Measurements from ENCODE around the gene ZNF740.
A peak's percentile ranks its signal among the peaks of the same experiment; 100 is the strongest.

ZNF740 gene

DNA sequence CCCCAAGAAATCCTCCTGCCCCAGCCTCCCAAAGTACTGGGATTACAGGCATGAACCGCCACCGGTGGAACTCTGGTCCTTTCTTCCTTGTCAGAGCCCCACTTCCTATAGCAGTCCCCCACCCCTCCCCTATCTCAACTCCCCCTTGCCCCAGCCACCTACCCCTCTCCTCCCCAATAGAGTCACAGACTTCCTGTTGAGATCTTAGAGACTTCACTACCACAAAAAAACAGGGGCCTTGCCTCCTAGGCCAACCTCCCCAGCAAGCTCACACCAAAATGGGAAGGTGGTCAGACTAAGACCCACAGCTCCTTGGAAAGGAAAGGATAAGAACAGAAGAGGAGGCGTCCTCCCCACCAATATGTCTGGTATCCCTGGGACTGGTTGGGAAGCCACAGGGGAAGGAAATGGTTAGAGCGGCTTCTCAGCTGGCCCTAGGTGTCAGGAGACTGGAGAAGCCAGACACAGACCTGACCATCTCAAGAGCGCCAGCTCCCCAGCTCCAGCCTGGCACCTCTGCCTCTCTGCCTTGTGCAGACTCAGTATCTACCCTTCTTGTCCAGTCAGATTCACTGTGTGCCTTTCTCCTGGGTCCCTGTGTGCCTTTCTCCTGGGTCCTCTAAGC is 18.1 kb downstream of the ZNF740 start:
- no peaks in the 10 kb centered on the region for H4K20me1 ChIP-seq (ENCODE audit: control insufficient read depth, insufficient read depth, low read depth, low read length)
- H3K4me2 ChIP-seq (ENCODE audit: low read length): peak overlapping the region; percentile 77
- peaks cover 26% of the 10 kb centered on the region for H3K36me3 ChIP-seq (ENCODE audit: control insufficient read depth, low read length)
- peak overlapping the region; percentile 48 for H3K4me3 ChIP-seq (ENCODE audit: low read length)
- H3F3A ChIP-seq (ENCODE audit: control insufficient read depth, insufficient read depth): peaks cover 22% of the 10 kb centered on the region
- H3K9me2 ChIP-seq (replicated peaks; ENCODE audit: control insufficient read depth, low read length): no peaks in the 10 kb centered on the region
- H3K79me2 ChIP-seq (ENCODE audit: control insufficient read depth, low read length): peaks cover 13% of the 10 kb centered on the region
- TF ChIP-seq, protein P1, sequence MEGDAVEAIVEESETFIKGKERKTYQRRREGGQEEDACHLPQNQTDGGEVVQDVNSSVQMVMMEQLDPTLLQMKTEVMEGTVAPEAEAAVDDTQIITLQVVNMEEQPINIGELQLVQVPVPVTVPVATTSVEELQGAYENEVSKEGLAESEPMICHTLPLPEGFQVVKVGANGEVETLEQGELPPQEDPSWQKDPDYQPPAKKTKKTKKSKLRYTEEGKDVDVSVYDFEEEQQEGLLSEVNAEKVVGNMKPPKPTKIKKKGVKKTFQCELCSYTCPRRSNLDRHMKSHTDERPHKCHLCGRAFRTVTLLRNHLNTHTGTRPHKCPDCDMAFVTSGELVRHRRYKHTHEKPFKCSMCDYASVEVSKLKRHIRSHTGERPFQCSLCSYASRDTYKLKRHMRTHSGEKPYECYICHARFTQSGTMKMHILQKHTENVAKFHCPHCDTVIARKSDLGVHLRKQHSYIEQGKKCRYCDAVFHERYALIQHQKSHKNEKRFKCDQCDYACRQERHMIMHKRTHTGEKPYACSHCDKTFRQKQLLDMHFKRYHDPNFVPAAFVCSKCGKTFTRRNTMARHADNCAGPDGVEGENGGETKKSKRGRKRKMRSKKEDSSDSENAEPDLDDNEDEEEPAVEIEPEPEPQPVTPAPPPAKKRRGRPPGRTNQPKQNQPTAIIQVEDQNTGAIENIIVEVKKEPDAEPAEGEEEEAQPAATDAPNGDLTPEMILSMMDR (IDR thresholded peaks at IDR 0.05; ENCODE audit: low read depth, low read length, poor library complexity, severe bottlenecking): no peak
- TF ChIP-seq EZH2phosphoT487 (IDR thresholded peaks at IDR 0.05; ENCODE audit: borderline replicate concordance, low read length): no peak
- H3K4me1 ChIP-seq (ENCODE audit: control insufficient read depth, low read length): peaks cover 68% of the 10 kb centered on the region
- no peaks in the 10 kb centered on the region for H3K9me3 ChIP-seq (ENCODE audit: control insufficient read depth, insufficient read depth, low read length)
- H3K27me3 ChIP-seq (ENCODE audit: control insufficient read depth, low read length): no peaks in the 10 kb centered on the region
- peak overlapping the region; percentile 94 for H3K27ac ChIP-seq (ENCODE audit: low read depth, low read length)

DNA sequence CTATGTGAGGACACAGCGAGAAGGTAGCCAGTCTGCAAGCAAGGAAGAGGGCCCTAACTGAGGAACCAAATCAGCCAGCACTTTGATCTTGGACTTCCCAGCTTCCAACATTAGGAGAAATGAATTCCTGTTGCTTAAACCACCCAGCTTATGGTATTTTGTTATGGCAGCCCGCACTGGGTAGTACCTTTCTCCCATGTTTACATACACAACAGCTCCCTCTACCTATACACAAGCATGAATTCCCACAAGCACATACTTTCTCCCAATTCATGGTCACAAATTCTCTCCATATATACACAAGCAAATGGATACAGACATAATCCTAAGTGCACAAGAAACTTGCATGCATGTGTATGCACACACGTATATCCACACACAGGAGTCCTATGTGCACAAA is 19.2 kb downstream of the ZNF740 start:
- H3K9me3 ChIP-seq (ENCODE audit: control insufficient read depth, insufficient read depth, low read length): no peaks in the 10 kb centered on the region
- peak overlapping the region; percentile 77 for H3K4me2 ChIP-seq (ENCODE audit: low read length)
- H3K4me1 ChIP-seq (ENCODE audit: control insufficient read depth, low read length): peaks cover 79% of the 10 kb centered on the region
- peaks cover 22% of the 10 kb centered on the region for H3F3A ChIP-seq (ENCODE audit: control insufficient read depth, insufficient read depth)
- H3K4me3 ChIP-seq (ENCODE audit: low read length): peak overlapping the region; percentile 62
- no peaks in the 10 kb centered on the region for H4K20me1 ChIP-seq (ENCODE audit: control insufficient read depth, insufficient read depth, low read depth, low read length)
- no peaks in the 10 kb centered on the region for H3K9me2 ChIP-seq (replicated peaks; ENCODE audit: control insufficient read depth, low read length)
- peaks cover 24% of the 10 kb centered on the region for H3K36me3 ChIP-seq (ENCODE audit: control insufficient read depth, low read length)
- peak overlapping the region; percentile 94 for H3K27ac ChIP-seq (ENCODE audit: low read depth, low read length)
- no peaks in the 10 kb centered on the region for H3K27me3 ChIP-seq (ENCODE audit: control insufficient read depth, low read length)
- peaks cover 23% of the 10 kb centered on the region for H3K79me2 ChIP-seq (ENCODE audit: control insufficient read depth, low read length)
- TF ChIP-seq, protein P1 (IDR thresholded peaks at IDR 0.05; ENCODE audit: low read depth, low read length, poor library complexity, severe bottlenecking): peak; percentile 32
- TF ChIP-seq EZH2phosphoT487 (IDR thresholded peaks at IDR 0.05; ENCODE audit: borderline replicate concordance, low read length): no peak

DNA sequence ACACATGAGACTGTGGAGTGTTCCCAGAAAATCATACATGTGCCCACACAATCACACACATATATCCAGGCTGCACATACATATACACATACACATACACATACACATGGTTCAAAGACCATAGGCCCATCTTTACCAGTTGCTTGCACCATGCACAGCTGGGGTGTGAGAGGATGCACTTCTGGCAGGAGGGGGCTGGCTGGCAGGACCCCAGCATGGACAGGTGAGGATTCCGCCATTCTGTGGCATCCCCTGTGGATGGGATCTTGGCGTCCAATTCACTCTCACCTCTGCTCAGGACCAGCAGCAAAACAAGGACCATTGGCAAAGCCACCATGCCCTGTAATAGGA is 19.6 kb downstream of the ZNF740 start:
- Histone ChIP-seq H3K27ac (ENCODE audit: low read depth, low read length) (peak overlapping the region; percentile 94), H3K4me2 (ENCODE audit: low read length) (peak overlapping the region; percentile 77), H3K27me3 (ENCODE audit: control insufficient read depth, low read length) (no peaks in the 10 kb centered on the region), H3K4me3 (ENCODE audit: low read length) (peak overlapping the region; percentile 62), H4K20me1 (ENCODE audit: control insufficient read depth, insufficient read depth, low read depth, low read length) (no peaks in the 10 kb centered on the region), H3K9me3 (ENCODE audit: control insufficient read depth, insufficient read depth, low read length) (no peaks in the 10 kb centered on the region), H3K79me2 (ENCODE audit: control insufficient read depth, low read length) (peaks cover 24% of the 10 kb centered on the region), H3K4me1 (ENCODE audit: control insufficient read depth, low read length) (peaks cover 83% of the 10 kb centered on the region), H3K9me2 (replicated peaks; ENCODE audit: control insufficient read depth, low read length) (no peaks in the 10 kb centered on the region), H3F3A (ENCODE audit: control insufficient read depth, insufficient read depth) (peaks cover 22% of the 10 kb centered on the region), H3K36me3 (ENCODE audit: control insufficient read depth, low read length) (peaks cover 24% of the 10 kb centered on the region)
- TF ChIP-seq EZH2phosphoT487 (IDR thresholded peaks at IDR 0.05; ENCODE audit: borderline replicate concordance, low read length): no peak
- TF ChIP-seq, protein P1 (IDR thresholded peaks at IDR 0.05; ENCODE audit: low read depth, low read length, poor library complexity, severe bottlenecking): no peak

All from DOHH2 (cell line).